ENCODE data around the gene VPS13D. TPM values are rescaled to one million over a fixed set of nuclear protein-coding genes. Genes with fewer than 3 reads are reported as not detected.
A peak's percentile ranks its signal among the peaks of the same experiment; 100 is the strongest.
"Not testable (repeated sequence)": the region's sequence is repeated elsewhere in the genome, so short reads cannot be mapped to it uniquely, and the experiment has no call there.

VPS13D gene
- total RNA-seq, 1 donor from 2014 or later: 13.8 TPM

GRCh38 chr1:12384836-12385456 is 155.1 kb downstream of the VPS13D start:
- no peak overlapping the region for H3K4me3 ChIP-seq (ENCODE audit: low read depth, low read length)
- DNase-seq (ENCODE audit: low read depth): no peak
- TF ChIP-seq CTCF (conservative IDR thresholded peaks at IDR 0.05; ENCODE audit: low read depth, low read length): no peak

- DNase-seq (ENCODE audit: low read depth): peak; percentile 90
- no peak for TF ChIP-seq CTCF (conservative IDR thresholded peaks at IDR 0.05; ENCODE audit: low read depth, low read length)
- no peak overlapping the region for H3K4me3 ChIP-seq (ENCODE audit: low read depth, low read length)
These were observed 156.3 kb downstream of the VPS13D start for GRCh38 chr1:12386130-12386529.

GRCh38 chr1:12387641-12388040 is 157.8 kb downstream of the VPS13D start:
- no peak overlapping the region for H3K4me3 ChIP-seq (ENCODE audit: low read depth, low read length)
- no peak for DNase-seq (ENCODE audit: low read depth)
- no peak for TF ChIP-seq CTCF (conservative IDR thresholded peaks at IDR 0.05; ENCODE audit: low read depth, low read length)

- H3K4me3 ChIP-seq (ENCODE audit: low read depth, low read length); DNase-seq (ENCODE audit: low read depth): not testable (repeated sequence)
These were observed 160.5 kb downstream of the VPS13D start for GRCh38 chr1:12390296-12390695.

GRCh38 chr1:12397462-12398450 is 167.9 kb downstream of the VPS13D start:
- no peak overlapping the region for H3K4me3 ChIP-seq (ENCODE audit: low read depth, low read length)
- no peak for DNase-seq (ENCODE audit: low read depth)
- TF ChIP-seq CTCF (conservative IDR thresholded peaks at IDR 0.05; ENCODE audit: low read depth, low read length): no peak

GRCh38 chr1:12398479-12398878 is 168.6 kb downstream of the VPS13D start:
- no peak for TF ChIP-seq CTCF (conservative IDR thresholded peaks at IDR 0.05; ENCODE audit: low read depth, low read length)
- no peak for DNase-seq (ENCODE audit: low read depth)
- H3K4me3 ChIP-seq (ENCODE audit: low read depth, low read length): no peak overlapping the region

- H3K4me3 ChIP-seq (ENCODE audit: low read depth, low read length): no peak overlapping the region
- no peak for TF ChIP-seq CTCF (conservative IDR thresholded peaks at IDR 0.05; ENCODE audit: low read depth, low read length)
- DNase-seq (ENCODE audit: low read depth): no peak
These were observed 170.3 kb downstream of the VPS13D start for GRCh38 chr1:12400027-12400693.
